PC-3 (cell line): ENCODE data around the gene IRF5. TPM values are rescaled to one million over a fixed set of nuclear protein-coding genes. Genes with fewer than 3 reads are reported as not detected.
"Not testable (repeated sequence)": the region's sequence is repeated elsewhere in the genome, so short reads cannot be mapped to it uniquely, and the experiment has no call there.

Experiments used
- ATAC-seq: fragments of 200-7000 bp; cut with Tn5 transposase; 2 replicates; pipeline ENCODE4 v1.9.1; 2020; ENCODE audit warnings: mild to moderate bottlenecking, moderate library complexity
- BruUV-seq: library from RNA; stranded (reverse); fragments of 400-500 nt; replicated peaks from 2 replicates; lab custom pipeline; 2021; lab: Mats Ljungman, UMichigan
- CTCF ChIA-PET: fragments of 300-600 bp; sonication (Branson Sonifier 250); formaldehyde crosslinking; loops from one replicate; lab custom pipeline; 2022; ENCODE audit warnings: antibody characterized with exemption; lab: Charles Lee
- POLR2A ChIA-PET: fragments of 300-600 bp; sonication (Branson Sonifier 250); formaldehyde crosslinking; loops from one replicate; lab custom pipeline; 2022; ENCODE audit warnings: antibody characterized with exemption; ENCODE audit not compliant: unreplicated experiment; lab: Charles Lee
- DNase-seq: peaks from one replicate; pipeline ENCODE4 v3.0.0-alpha.2; 2015
- H2AFZ ChIP-seq: fragments of 300-600 bp; sonication (generic); 2 replicates; pipeline ENCODE4 v1.6.0; 2016; ENCODE audit warnings: antibody characterized with exemption, low read length
- H3F3A ChIP-seq: fragments of 300-600 bp; sonication (generic); one replicate; pipeline ENCODE4 v1.6.0; 2017; ENCODE audit warnings: antibody characterized with exemption, low read length, control low read depth, mild to moderate bottlenecking; ENCODE audit not compliant: unreplicated experiment
- H3K27ac ChIP-seq: fragments of 300-600 bp; sonication (generic); 2 replicates; pipeline ENCODE4 v1.5.1; 2016; ENCODE audit warnings: mild to moderate bottlenecking, low read length
- H3K27me3 ChIP-seq: fragments of 300-600 bp; sonication (generic); 2 replicates; pipeline ENCODE4 v1.6.1; 2016; ENCODE audit warnings: low read length, mixed read lengths
- H3K36me3 ChIP-seq: fragments of 300-600 bp; sonication (generic); 2 replicates; pipeline ENCODE4 v1.6.1; 2016; ENCODE audit warnings: low read depth, mixed run types, low read length, mixed read lengths
- H3K4me1 ChIP-seq: fragments of 300-600 bp; sonication (generic); 2 replicates; pipeline ENCODE4 v1.5.1; 2016; ENCODE audit warnings: low read length; ENCODE audit not compliant: insufficient read depth
- H3K4me2 ChIP-seq: fragments of 300-600 bp; sonication (generic); 2 replicates; pipeline ENCODE4 v1.6.0; 2016; ENCODE audit warnings: low read length
- H3K4me3 ChIP-seq: fragments of 300-600 bp; sonication (generic); 2 replicates; pipeline ENCODE4 v1.5.1; 2016; ENCODE audit warnings: mild to moderate bottlenecking, low read length, mixed read lengths
- H3K79me2 ChIP-seq: fragments of 300-600 bp; sonication (generic); 2 replicates; pipeline ENCODE4 v1.6.1; 2017; ENCODE audit warnings: low read length, mixed read lengths
- H3K9ac ChIP-seq: fragments of 300-600 bp; sonication (generic); 2 replicates; pipeline ENCODE4 v1.6.0; 2016; ENCODE audit warnings: mild to moderate bottlenecking, low read length
- H3K9me2 ChIP-seq: fragments of 300-600 bp; sonication (generic); replicated peaks from 2 replicates; pipeline ENCODE4 v1.6.1; 2016; ENCODE audit warnings: mixed run types, low read length, mixed read lengths
- H3K9me3 ChIP-seq: fragments of 300-600 bp; sonication (generic); 2 replicates; pipeline ENCODE4 v1.6.1; 2016; ENCODE audit warnings: low read length, mixed read lengths
- H4K20me1 ChIP-seq: fragments of 300-600 bp; sonication (generic); 2 replicates; pipeline ENCODE4 v1.6.1; 2016; ENCODE audit warnings: low read length, mixed read lengths
- CTCF ChIP-seq: fragments of 300-600 bp; sonication (generic); conservative IDR thresholded peaks from 2 replicates; pipeline ENCODE4 v1.5.1; 2017; ENCODE audit warnings: antibody characterized with exemption, low read depth, mild to moderate bottlenecking, low read length
- EZH2 ChIP-seq: fragments of 300-600 bp; sonication (generic); IDR thresholded peaks from one replicate; pipeline ENCODE4 v1.6.1; 2017; ENCODE audit warnings: antibody characterized with exemption, mild to moderate bottlenecking, low read length; ENCODE audit not compliant: unreplicated experiment
- EZH2phosphoT487 ChIP-seq: fragments of 300-600 bp; sonication (generic); IDR thresholded peaks from 2 replicates; pipeline ENCODE4 v1.6.1; 2018; ENCODE audit warnings: mild to moderate bottlenecking, antibody characterized with exemption, low read length, borderline replicate concordance
- intact Hi-C: fragments of 100-400 bp; cut with micrococcal nuclease; formaldehyde crosslinking; loops from 2 replicates; pipeline ENCODE4 v1.9.0; 2023
- total RNA-seq: library from RNA; depleted of rRNA; stranded (reverse); fragments of >200 nt; gene quantifications from 2 replicates; pipeline ENCODE4 v1.2.3, GENCODE V29; 2014

Gene IRF5
- total RNA-seq, 1 experiment from 2014 or later = 15.3 TPM

- no peaks in the 10 kb centered on the region for H3K9me2 ChIP-seq
- TF ChIP-seq EZH2 = no peak
- TF ChIP-seq EZH2phosphoT487 = no peak
- TF ChIP-seq CTCF = no peak
- no peaks in the 10 kb centered on the region for H4K20me1 ChIP-seq
- H3K27me3 ChIP-seq = no peaks in the 10 kb centered on the region
- H3K9me3 ChIP-seq = no peaks in the 10 kb centered on the region
- H3F3A ChIP-seq = no peaks in the 10 kb centered on the region
- ChIA-PET POLR2A (no interaction called here), CTCF (interaction anchor here (0.6 kb wide), 1 partner anchor 17 kb away, joined by 3 read pairs; no protein-coding TSS in a partner anchor)
- ATAC-seq (no peak), DNase-seq (no peak)
- H3K36me3 ChIP-seq = no peaks in the 10 kb centered on the region
- no peak overlapping the region for H3K27ac ChIP-seq
- H3K9ac ChIP-seq = no peak overlapping the region
- H3K79me2 ChIP-seq = no peaks in the 10 kb centered on the region
- H3K4me2 ChIP-seq = no peak overlapping the region
- H3K4me1 ChIP-seq = no peaks in the 10 kb centered on the region
- intact Hi-C loops = no loop called here
- BruUV-seq = no TSS peak
- H3K4me3 ChIP-seq = no peak overlapping the region
- H2AFZ ChIP-seq = no peak overlapping the region
These were observed 4.3 kb downstream of the IRF5 start for GRCh38 chr7:128941946-128942526.

- H3K27me3 ChIP-seq, intact Hi-C loops, H3K4me1 ChIP-seq, H2AFZ ChIP-seq, CTCF ChIA-PET, ATAC-seq, H3K9ac ChIP-seq, H3F3A ChIP-seq, H3K9me3 ChIP-seq, H3K36me3 ChIP-seq, H3K4me2 ChIP-seq, H4K20me1 ChIP-seq, H3K79me2 ChIP-seq, BruUV-seq, H3K9me2 ChIP-seq, H3K4me3 ChIP-seq, DNase-seq, H3K27ac ChIP-seq: not testable (repeated sequence)
- POLR2A ChIA-PET = interaction anchor here (0.6 kb wide), 1 partner anchor 19 kb away, joined by 3 read pairs; no protein-coding TSS in a partner anchor
These were observed 5.5 kb downstream of the IRF5 start for GRCh38 chr7:128943251-128943650.

GRCh38 chr7:128944487-128945236 is 6.9 kb downstream of the IRF5 start:
- Histone ChIP-seq H3K79me2 (no peaks in the 10 kb centered on the region), H4K20me1 (no peaks in the 10 kb centered on the region), H3K36me3 (no peaks in the 10 kb centered on the region), H2AFZ (no peak overlapping the region), H3K27me3 (no peaks in the 10 kb centered on the region), H3K9me2 (no peaks in the 10 kb centered on the region), H3K9me3 (no peaks in the 10 kb centered on the region), H3K27ac (no peak overlapping the region), H3K4me3 (no peak overlapping the region), H3F3A (no peaks in the 10 kb centered on the region), H3K4me2 (no peak overlapping the region), H3K9ac (no peak overlapping the region), H3K4me1 (no peaks in the 10 kb centered on the region)
- TF ChIP-seq CTCF = no peak
- TF ChIP-seq EZH2phosphoT487 = no peak
- no peak for TF ChIP-seq EZH2
- no TSS peak for BruUV-seq
- CTCF ChIA-PET = no interaction called here
- no peak for DNase-seq
- ATAC-seq = no peak
- POLR2A ChIA-PET = no interaction called here
- intact Hi-C loops = no loop called here
